ENCODE results near the gene MAP3K10. TPM values are rescaled to one million over a fixed set of nuclear protein-coding genes. Genes with fewer than 3 reads are reported as not detected.

MAP3K10 gene
- total and polyA plus RNA-seq, 2 of the 4 experiments (the other 2 are of a cell fraction), result 1.8 to 5.5 TPM

DNA sequence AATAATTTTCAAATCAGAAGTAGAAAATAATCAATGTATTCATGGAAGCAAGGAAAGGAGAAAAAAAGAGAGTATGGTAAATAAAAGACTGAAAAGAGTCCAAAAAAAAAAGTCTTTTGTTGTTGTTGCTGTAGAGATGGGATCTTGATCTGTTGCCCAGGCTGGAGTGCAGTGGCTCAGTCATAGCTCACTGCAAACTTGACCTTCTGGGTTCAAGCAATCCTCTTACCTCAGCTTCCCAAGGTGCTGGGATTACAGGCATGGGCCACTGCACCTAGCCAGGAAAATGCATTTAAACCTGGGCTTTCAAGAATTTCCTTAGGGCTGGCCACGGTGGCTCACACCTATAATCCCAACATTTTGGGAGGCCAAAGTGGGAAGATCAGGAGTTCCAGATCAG lies 7.0 kb upstream of the MAP3K10 start:
- in situ Hi-C loops (cut with MboI; ENCODE audit: low sequenced_read_pairs), result no loop called here
- no peaks in the 10 kb centered on the region for H3K9me3 ChIP-seq (ENCODE audit: control insufficient read depth, insufficient read depth, low read length)
- H4K8ac ChIP-seq (ENCODE audit: low read depth in 2 of 2, low read length in 2 of 2), result no peak overlapping the region
- H4K91ac ChIP-seq (ENCODE audit: insufficient read depth, low read depth, low read length), result no peak overlapping the region
- H3K9me1 ChIP-seq (ENCODE audit: insufficient read depth, low read length), result no peaks in the 10 kb centered on the region
- H3K23ac ChIP-seq (ENCODE audit: low read depth, low read length), result no peak overlapping the region
- intact Hi-C loops (cut with micrococcal nuclease), result no loop called here
- no peaks in the 10 kb centered on the region for H3K36me3 ChIP-seq (ENCODE audit: control insufficient read depth, insufficient read depth, low read length)
- POLR2A ChIA-PET (ENCODE audit: unreplicated experiment), result interaction anchor here (0.6 kb wide), 1 partner anchor 97 kb away, joined by 3 read pairs; no protein-coding TSS in a partner anchor
- H3K56ac ChIP-seq (ENCODE audit: extremely low read depth, insufficient read depth, low read length), result no peak overlapping the region
- H3K4me3 ChIP-seq (ENCODE audit: insufficient read depth, low read depth, low read length), result no peak overlapping the region
- H2BK5ac ChIP-seq (ENCODE audit: low read depth, low read length, poor library complexity, severe bottlenecking), result no peak overlapping the region
- no peak overlapping the region for H2AK5ac ChIP-seq (ENCODE audit: low read depth, low read length)
- H2BK20ac ChIP-seq (ENCODE audit: low read depth, low read length), result no peak overlapping the region
- ATAC-seq (ENCODE audit: low read depth), result no peak
- H4K20me1 ChIP-seq (ENCODE audit: insufficient read depth, low read length), result no peaks in the 10 kb centered on the region
- H2AK9ac ChIP-seq (replicated peaks; ENCODE audit: low read depth, low read length, poor library complexity), result no peak overlapping the region
- no peak overlapping the region for H2BK120ac ChIP-seq (ENCODE audit: low read depth, low read length)
- no peaks in the 10 kb centered on the region; the same call in 1 of the 2 replicates for H3K27me3 ChIP-seq (ENCODE audit: control insufficient read depth, insufficient read depth, low read length)
- no peak overlapping the region for H3K14ac ChIP-seq (replicated peaks; ENCODE audit: low read depth, low read length)
- CTCF ChIA-PET, result no interaction called here
- no CpG with 5 or more reads among the region's 1 CpG for WGBS, 2 experiments (ENCODE audit: extremely low coverage in 2 of 2, insufficient read length in 1 of 2)
- H3K9ac ChIP-seq (ENCODE audit: low read depth, low read length), result no peak overlapping the region
- H3K4ac ChIP-seq (ENCODE audit: low read depth, low read length), result no peak overlapping the region
- H2BK15ac ChIP-seq (ENCODE audit: low read depth, low read length), result no peak overlapping the region
- BruUV-seq (replicated peaks), result no TSS peak
- no peak overlapping the region for H4K5ac ChIP-seq (ENCODE audit: low read depth, low read length)
- no peak overlapping the region for H3K27ac ChIP-seq (ENCODE audit: insufficient read depth, low read length)
- TF ChIP-seq POLR2A (IDR thresholded peaks at IDR 0.05; ENCODE audit: low read depth, low read length), result no peak
- TF ChIP-seq MAFK (IDR thresholded peaks at IDR 0.05; ENCODE audit: low read depth, low read length), result no peak
- no peak for TF ChIP-seq ELK1 (IDR thresholded peaks at IDR 0.05; ENCODE audit: borderline replicate concordance, low read depth, low read length)
- TF ChIP-seq NFE2L2 (IDR thresholded peaks at IDR 0.05; ENCODE audit: low read depth, low read length), result no peak
- no peak for TF ChIP-seq CHD1 (IDR thresholded peaks at IDR 0.05; ENCODE audit: low read depth, low read length)
- TF ChIP-seq RCOR1 (IDR thresholded peaks at IDR 0.05; ENCODE audit: insufficient replicate concordance, low read length), result no peak
- TF ChIP-seq RAD21 (IDR thresholded peaks at IDR 0.05; ENCODE audit: low read length), result no peak
- TF ChIP-seq CEBPB (IDR thresholded peaks at IDR 0.05; ENCODE audit: low read depth, low read length), result no peak
- no peak for TF ChIP-seq BHLHE40 (IDR thresholded peaks at IDR 0.05; ENCODE audit: low read depth, low read length)
- no peak for TF ChIP-seq SMC3 (IDR thresholded peaks at IDR 0.05; ENCODE audit: low read depth, low read length)
- TF ChIP-seq USF2 (IDR thresholded peaks at IDR 0.05; ENCODE audit: low read depth, low read length), result no peak
- no peak for TF ChIP-seq FOS (IDR thresholded peaks at IDR 0.05; ENCODE audit: low read depth, low read length)
- TF ChIP-seq CTCF (conservative IDR thresholded peaks at IDR 0.05; ENCODE audit: low read depth, low read length), result no peak
- no peak for TF ChIP-seq MXI1 (IDR thresholded peaks at IDR 0.05; ENCODE audit: borderline replicate concordance, low read depth, low read length)
- no peak for DNase-seq
- no peaks in the 10 kb centered on the region for H3K4me1 ChIP-seq (ENCODE audit: control insufficient read depth, insufficient read depth, low read length)
- dilution Hi-C loops (cut with HindIII; ENCODE audit: low sequenced_read_pairs, unreplicated experiment), result no loop called here
- H3K79me1 ChIP-seq (ENCODE audit: low read depth in 1 of 2, low read length in 2 of 2), result no peaks in the 10 kb centered on the region
- H3K4me2 ChIP-seq (ENCODE audit: low read depth, low read length), result no peak overlapping the region
- no peak overlapping the region for H3K18ac ChIP-seq (ENCODE audit: low read depth, low read length)
- no peak overlapping the region for H2AFZ ChIP-seq (replicated peaks; ENCODE audit: low read length, poor library complexity)
